Epithelial cell of prostate (primary cell): Measurements from ENCODE around the gene CAB39L.

Source experiments
- DNase-seq: peaks from one replicate; pipeline ENCODE4 v3.0.0-alpha.2; 2011; ENCODE audit warnings: low read depth, low spot score
- H3K27ac ChIP-seq: fragments of 450-650 bp; 2 replicates; pipeline ENCODE4 v1.5.1; 2017; ENCODE audit warnings: mild to moderate bottlenecking

CAB39L gene

GRCh38 chr13:49315756-49316482 lies 127.9 kb downstream of the CAB39L start:
- no peak overlapping the region for H3K27ac ChIP-seq
- no peak for DNase-seq

GRCh38 chr13:49315036-49315565 lies 128.8 kb downstream of the CAB39L start:
- no peak for DNase-seq
- H3K27ac ChIP-seq = no peak overlapping the region

GRCh38 chr13:49314344-49314882 lies 129.5 kb downstream of the CAB39L start:
- H3K27ac ChIP-seq = peak overlapping the region; percentile 78
- no peak for DNase-seq

GRCh38 chr13:49311816-49312215 lies 132.0 kb downstream of the CAB39L start:
- no peak for DNase-seq
- no peak overlapping the region for H3K27ac ChIP-seq

GRCh38 chr13:49310251-49310650 lies 133.6 kb downstream of the CAB39L start:
- DNase-seq = no peak

GRCh38 chr13:49308921-49309408 lies 134.9 kb downstream of the CAB39L start:
- H3K27ac ChIP-seq = peak overlapping the region; percentile 55

More at GRCh38 chr13:49310251-49310650, 133.6 kb downstream of the CAB39L start:
- no peak overlapping the region for H3K27ac ChIP-seq

GRCh38 chr13:49308097-49308875 lies 135.6 kb downstream of the CAB39L start:
- no peak for DNase-seq
- peak overlapping the region; percentile 55 for H3K27ac ChIP-seq

More at GRCh38 chr13:49308921-49309408, 134.9 kb downstream of the CAB39L start:
- no peak for DNase-seq

GRCh38 chr13:49307365-49307764 lies 136.5 kb downstream of the CAB39L start:
- DNase-seq = no peak
- H3K27ac ChIP-seq = no peak overlapping the region

GRCh38 chr13:49305792-49306425 lies 138.0 kb downstream of the CAB39L start:
- no peak for DNase-seq
- H3K27ac ChIP-seq = no peak overlapping the region

GRCh38 chr13:49304763-49305700 lies 138.8 kb downstream of the CAB39L start:
- DNase-seq = no peak
- H3K27ac ChIP-seq = no peak overlapping the region

- H3K27ac ChIP-seq = no peak overlapping the region
- DNase-seq = no peak
Measured at GRCh38 chr13:49304356-49304755, 139.5 kb downstream of the CAB39L start.

GRCh38 chr13:49303533-49304252 lies 140.2 kb downstream of the CAB39L start:
- H3K27ac ChIP-seq = no peak overlapping the region
- no peak for DNase-seq

- no peak overlapping the region for H3K27ac ChIP-seq
- no peak for DNase-seq
Measured at GRCh38 chr13:49302817-49303216, 141.0 kb downstream of the CAB39L start.

- no peak for DNase-seq
- H3K27ac ChIP-seq = no peak overlapping the region
Measured at GRCh38 chr13:49302222-49302621, 141.6 kb downstream of the CAB39L start.

GRCh38 chr13:49300739-49301589 lies 142.9 kb downstream of the CAB39L start:
- peak; percentile 18 for DNase-seq
- no peak overlapping the region for H3K27ac ChIP-seq

GRCh38 chr13:49300276-49300675 lies 143.6 kb downstream of the CAB39L start:
- no peak overlapping the region for H3K27ac ChIP-seq
- no peak for DNase-seq

- H3K27ac ChIP-seq = no peak overlapping the region
- DNase-seq = no peak
Measured at GRCh38 chr13:49298903-49299605, 144.8 kb downstream of the CAB39L start.
